NCI-H1105 treated with DMSO at 0.1 percent for 48 hours (cell line): Measurements from ENCODE around the gene SLC15A5.
A peak's percentile ranks its signal among the peaks of the same experiment; 100 is the strongest.

ENCODE experiments used
- DNase-seq: peaks from one replicate; lab custom pipeline; 2025; lab: John Stamatoyannopoulos, UW

The SLC15A5 gene, protein sequence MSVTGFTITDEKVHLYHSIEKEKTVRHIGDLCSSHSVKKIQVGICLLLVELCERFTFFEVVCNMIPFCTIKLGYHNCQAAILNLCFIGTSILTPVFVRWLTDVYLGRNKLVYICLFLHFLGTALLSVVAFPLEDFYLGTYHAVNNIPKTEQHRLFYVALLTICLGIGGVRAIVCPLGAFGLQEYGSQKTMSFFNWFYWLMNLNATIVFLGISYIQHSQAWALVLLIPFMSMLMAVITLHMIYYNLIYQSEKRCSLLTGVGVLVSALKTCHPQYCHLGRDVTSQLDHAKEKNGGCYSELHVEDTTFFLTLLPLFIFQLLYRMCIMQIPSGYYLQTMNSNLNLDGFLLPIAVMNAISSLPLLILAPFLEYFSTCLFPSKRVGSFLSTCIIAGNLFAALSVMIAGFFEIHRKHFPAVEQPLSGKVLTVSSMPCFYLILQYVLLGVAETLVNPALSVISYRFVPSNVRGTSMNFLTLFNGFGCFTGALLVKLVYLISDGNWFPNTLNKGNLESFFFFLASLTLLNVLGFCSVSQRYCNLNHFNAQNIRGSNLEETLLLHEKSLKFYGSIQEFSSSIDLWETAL

DNA sequence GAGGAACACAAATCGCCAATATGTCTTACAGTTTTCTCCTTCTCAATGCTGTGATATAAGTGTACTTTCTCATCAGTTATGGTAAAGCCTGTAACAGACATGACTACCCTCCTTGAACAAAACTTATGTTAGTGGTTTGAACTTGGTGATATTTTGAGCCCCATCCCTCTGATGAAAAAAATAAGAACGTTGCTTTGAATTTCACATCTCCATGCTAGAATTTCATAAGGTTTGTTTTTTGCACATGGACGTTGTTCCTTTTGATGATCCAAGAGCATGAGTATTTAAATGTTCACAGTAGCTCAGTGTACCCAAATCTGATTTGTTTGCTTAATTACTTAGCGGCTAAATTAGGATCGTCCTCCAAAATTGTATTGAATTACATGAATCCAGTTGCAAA is at the start of gene SLC15A5:
SLC15A5 (minus strand) TSS at position 101 of the 400 bp plus-strand sequence; CDS start at position 101, 0 bp downstream.
- no peak for DNase-seq

DNA sequence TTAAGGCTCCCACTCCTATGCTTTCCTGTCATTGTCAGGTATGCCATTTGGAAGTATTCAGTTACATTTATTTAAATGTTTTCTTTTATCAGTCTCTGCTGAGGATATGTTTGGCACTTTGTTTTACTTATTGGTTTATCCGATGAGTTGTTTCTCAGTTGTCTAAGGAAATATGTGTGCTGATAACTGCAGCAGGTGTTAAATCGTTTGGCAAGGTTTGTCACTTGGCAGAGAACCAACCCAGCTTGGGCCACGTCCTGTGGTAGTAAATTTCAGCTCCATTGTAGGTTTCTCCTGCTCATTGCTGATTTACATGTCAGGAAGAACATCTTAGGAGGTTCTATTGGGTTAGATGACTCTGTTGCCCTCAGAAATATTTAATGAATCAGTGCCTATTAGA is 47.9 kb upstream of the SLC15A5 start:
- DNase-seq: peak; percentile 88

DNA sequence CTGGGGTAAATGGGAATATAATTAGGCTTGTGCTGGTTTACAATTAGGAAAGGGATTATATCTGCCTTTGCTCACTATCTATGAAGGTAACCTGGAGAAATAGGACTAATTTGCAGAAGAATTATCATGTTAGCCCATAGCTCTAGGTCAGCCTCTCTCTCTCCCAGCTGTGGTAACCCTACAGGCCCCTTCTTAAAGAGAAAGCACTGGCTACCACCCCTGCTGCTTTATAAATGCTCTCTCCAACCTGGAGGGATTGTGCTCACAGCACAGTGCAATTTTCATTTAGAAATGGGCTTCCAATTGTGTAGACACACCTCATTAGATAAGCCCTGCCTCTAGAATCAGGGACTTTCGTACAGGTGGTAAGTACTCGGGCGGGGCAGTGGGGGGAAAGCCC is 47.3 kb upstream of the SLC15A5 start:
- peak; percentile 55 for DNase-seq

DNA sequence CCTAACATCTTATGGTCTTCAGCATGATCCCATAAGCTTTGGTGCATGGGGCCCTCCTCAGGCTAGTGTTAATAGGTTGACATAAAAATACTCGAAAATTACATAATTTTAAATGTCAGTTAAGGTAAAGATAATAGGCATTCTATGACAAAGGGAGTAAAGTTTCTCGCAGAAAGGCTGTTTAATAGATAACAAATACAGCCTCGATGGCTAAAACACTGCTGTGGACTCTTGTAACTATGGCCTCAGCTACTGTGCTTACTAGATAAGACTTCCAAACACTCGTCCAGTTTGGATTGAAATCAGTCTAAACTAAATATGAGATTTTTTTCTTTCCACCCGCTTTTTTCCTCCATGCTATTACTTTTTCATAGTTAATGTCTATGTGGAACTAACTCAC is 46.8 kb upstream of the SLC15A5 start:
- DNase-seq: no peak

DNA sequence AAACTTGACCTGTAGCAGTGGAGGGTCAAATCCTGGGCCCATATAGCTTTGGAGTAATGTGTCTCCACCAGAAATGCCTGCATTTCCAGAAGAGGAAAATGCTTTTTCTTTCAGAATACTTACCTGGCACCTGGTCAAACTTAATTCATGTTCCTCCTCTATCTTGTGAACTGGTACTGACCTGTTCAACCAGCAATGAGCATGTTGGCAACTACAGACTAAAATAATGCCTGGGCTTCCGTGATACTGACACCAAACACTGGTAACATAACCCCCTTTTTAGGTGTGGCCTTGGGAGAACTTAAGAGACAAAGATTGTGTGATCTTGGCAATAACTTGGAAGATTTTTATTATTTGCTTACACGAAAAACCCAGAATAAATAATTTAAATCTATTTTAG is 46.2 kb upstream of the SLC15A5 start:
- no peak for DNase-seq

DNA sequence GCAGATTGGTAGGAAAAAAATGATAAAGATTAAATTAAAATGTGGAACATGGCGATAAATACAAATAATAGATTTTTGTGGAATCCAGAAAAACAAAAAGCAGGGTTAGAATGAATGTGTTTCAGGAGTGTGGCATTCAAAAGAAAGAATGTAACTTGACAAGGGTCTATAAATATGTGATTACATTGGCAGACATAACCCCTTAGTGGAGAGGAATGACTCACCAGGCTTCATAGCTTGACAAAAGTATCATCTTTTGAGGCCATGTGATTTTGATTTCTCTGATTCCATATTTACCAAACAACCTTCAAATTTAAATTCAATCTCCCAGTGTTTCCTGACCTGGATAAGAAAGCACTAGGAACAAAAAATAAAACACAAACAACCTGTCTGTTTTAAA is 45.5 kb upstream of the SLC15A5 start:
- peak; percentile 2 for DNase-seq

DNA sequence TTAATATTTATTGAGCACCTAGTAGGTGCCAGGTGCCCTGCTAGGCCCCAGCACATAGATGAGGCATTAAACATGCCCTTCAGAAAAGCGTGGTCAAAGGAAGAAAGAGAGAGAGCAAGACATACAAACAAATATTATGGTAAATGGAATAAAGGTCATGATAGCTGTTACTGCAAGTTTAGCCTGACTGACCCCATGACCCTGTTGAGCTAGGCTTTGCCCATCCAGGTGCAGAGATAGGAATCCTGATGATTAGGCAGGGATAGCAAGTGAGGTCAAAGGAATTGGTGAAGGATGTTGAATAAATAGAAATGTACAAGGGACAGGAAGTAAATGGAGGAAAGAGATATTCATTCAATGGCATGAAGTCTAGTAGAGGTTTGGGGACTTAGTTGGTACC is 33.4 kb upstream of the SLC15A5 start:
- DNase-seq: no peak

DNA sequence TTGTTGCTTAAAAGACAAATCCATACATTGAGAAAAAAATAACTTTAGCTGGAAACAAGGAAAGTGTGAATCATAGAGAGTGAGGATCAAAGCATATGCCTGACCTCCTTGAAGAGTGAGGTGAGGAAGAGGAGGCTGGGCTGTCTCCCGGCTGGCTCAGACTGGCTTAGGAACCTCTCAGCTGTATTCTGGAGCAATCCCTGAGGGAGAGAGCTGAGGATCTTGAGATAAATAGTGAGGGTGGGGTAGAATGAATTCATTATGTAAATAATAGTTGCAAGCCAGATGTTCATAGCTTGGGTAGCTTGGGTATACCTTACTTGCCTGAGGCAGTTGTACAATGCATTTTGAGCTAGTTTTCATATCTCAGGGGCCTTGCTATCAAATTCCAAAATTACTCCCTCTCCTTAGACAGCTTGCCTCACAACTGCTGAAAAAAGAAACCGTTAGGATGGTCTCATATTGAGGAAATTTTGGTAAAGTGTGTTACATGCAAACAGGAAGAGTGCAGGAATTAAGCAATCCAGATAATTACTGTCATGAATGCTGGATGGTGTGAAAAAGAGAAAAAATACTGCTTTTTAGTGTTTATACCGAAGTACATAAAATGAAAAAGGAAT is 30.5 kb upstream of the SLC15A5 start:
- no peak for DNase-seq

DNA sequence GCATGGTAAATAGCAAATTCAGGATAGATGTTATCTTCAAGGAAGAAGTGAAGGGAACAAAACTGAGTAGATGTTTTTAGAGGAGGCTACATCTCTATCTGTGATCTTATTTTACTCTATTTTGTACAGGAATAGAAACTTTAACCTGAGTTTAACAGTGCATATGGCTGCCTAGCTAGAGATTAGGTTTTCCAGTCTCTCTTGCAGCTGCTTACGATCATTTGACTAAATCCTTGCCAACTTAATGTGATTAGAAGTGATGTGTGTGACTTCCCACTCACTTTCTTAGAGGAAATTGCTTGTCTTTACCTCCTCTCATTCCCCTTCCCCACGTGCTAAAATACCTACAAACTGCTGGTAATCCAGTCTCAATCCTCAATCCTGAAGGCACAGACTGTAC is 26.5 kb upstream of the SLC15A5 start:
- DNase-seq: no peak

DNA sequence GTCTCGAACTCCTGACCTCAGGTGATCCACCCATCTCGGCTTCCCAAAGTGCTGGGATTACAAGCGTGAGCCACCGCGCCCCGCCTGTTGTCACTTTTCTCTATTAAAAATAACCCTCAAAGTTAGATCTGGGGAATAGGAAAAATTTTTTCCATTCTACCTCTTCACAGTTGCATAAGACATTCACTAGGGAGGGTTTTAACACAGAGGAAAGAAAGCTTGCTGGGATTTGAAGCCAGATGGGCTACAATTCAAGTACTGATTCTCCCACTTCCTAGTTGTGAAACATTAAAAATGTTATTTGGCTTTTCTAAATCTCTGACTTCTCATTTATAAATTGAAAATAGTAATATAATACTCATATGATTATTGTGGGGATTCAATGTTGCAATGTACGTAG is 23.3 kb upstream of the SLC15A5 start:
- DNase-seq: no peak

DNA sequence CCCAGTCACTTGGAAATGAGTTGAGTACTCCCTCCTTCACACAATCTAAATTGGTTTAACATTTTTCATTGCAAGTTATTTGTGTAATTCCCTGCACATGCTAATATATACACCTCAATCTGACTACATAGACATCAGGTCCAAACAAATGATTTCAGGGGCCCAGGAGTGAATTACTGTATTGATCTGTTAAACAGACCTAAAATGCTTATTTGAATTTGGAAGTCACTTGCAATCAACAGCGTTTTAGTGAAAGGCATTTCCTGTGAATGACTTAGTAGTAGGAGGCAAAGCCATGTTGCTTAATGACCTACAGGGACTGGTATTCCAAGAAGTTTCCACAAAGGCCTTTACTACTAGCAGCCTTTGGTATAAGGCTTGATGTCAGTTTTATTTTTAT is 22.6 kb upstream of the SLC15A5 start:
- DNase-seq: no peak

DNA sequence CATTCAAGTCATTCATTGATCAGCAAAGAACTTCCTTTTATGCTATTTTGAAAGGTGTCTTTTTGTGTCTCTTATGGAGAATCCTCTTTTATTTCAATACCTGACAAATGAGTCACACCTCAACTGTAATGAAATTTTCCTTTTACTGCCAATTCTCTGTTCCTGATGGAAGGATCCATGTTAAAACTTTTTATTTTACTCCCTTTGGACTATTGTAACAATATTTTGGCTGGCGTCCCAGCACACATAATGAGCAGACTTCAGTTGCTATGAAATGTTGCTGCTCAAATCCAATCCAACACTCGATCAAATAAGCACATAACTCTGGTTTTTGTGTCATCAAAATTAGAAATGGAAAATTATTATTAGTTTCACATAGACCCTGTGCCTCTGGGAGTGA is 21.9 kb upstream of the SLC15A5 start:
- DNase-seq: no peak

DNA sequence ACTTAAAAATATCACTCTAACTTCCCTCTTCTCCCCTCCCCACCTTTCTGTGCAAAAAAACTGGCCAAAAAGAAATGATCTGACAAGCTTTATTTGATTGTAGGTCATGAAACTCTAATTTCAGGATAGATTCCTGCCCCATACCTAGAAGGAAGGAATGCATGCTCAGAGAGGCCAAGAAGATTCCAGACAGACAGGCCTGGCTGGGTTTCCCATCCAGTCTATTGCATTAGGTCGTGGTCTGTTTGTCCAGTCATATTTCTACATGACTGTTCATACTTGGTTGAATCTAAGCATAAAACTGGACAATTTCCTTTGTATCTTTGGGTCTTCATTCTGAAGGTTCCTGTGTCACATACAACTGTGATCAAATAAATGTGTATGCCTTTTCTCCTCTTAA is 20.0 kb upstream of the SLC15A5 start:
- DNase-seq: no peak

DNA sequence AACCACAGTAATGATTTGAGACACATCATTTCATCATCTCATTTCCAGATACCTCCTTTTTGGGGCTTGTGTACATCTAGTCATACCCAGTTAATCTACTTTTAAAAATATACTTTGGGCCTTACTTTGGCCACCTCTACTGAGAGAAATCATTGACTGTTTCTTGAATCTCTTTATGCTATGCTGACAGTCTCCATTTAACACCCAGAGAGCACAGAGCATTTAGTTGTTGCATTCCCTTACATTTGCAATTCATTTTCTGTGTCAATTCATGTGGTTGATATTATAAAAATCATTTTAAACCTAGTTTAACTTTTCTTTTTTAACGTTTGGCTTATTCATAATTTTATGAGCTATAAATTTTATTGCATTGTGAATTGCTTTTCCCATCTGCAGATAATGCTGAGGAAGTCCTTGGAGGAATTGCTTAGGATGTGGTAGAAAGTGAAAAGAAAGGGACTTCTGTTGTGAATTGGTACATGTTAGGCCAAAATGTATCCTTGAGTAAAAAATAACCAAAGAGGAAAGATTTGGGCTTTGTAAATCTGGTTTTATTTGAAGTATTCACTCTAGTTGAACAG is 17.0 kb upstream of the SLC15A5 start:
- DNase-seq: no peak

DNA sequence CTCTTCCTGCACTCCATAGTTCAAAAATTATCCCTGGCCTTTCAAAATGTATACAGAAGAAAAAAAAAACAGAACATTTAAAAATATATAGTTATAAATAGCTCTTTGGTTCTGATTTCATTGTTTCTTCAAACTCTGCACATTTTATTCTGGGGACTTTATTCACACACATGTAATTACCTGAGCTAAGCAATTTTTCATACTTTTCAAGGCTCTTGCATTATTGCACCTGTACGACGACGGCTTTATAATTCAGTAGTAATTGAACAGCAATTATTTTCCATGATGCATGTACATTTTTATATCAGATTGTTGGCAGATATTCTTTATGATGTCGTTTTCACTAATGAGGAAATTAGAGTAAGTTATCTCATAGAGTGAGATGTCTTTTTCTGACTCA is 13.5 kb upstream of the SLC15A5 start:
- peak; percentile 32 for DNase-seq

DNA sequence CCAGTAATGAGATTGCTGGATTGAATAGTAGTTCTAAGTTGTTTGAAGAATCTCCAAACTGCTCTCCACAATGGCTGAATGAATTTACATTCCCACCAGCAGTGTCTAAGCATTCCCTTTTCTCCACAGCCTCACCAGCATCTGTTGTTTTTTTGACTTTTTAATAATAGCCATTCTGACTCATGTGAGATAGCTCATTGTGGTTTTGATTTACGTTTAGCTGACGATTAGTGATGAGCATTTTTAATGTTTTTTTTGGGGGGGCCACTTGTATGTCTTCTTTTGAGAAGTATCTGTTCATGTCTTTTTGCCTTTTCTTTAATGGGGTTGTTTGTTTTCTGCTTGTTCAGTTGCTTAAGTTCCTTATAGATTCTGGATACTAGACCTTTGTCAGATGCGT is 8.1 kb upstream of the SLC15A5 start:
- no peak for DNase-seq

DNA sequence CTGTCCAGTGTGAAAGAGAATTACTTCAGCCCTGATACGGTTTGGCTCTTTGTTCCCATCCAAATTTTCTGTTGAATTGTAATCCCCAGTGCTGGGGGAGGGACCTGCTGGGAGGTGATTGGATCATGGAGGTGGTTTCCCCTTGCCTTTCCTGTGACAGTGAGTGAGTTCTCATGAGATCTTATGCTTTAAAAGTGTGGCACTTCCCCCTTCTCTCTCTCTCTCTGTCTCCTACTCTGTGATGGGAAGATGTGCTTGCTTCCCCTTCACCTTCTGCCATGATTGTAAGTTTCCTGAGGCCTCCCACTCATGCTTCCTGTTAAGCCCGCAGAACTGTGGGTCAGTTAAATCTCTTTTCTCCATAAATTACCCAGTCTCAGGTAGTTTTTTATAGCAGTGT is 5.5 kb upstream of the SLC15A5 start:
- DNase-seq: no peak

DNA sequence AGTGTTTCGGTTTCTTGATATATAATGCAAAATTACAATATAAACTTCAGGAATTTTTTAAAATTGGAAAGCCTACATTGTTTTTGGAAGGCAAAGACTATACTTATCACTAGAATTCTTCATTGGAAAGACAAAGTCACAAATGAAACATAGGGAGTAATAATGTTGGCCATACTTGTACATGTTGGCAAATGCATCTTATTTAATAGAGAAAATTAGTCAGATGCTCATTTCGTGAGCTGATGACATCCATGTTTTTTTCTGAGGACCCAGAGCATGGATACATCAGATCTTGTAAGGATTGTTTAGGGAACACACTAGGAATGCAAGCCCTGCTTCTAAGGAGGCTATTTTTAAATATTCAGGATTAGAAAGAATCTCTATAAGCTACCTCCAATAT is 4.6 kb upstream of the SLC15A5 start:
- no peak for DNase-seq

DNA sequence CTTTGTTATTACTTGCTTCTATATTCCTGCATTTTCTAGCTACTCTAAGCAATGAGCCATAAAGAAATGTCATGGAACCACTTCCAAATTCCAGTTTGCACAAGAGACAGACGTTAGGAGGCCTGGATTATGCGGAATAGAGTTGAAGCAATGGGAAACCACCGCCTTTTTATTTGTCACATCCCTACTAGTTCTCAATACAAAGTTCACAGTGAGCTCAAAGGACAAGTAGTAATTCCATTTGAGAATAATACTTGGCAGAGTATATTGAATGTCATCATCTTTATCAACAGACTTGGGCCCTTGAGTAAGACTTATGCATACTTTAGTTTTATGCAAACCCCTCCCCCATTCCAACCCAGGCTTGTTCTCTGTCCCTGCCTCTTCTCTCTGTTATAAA is 3.7 kb upstream of the SLC15A5 start:
- DNase-seq: no peak

DNA sequence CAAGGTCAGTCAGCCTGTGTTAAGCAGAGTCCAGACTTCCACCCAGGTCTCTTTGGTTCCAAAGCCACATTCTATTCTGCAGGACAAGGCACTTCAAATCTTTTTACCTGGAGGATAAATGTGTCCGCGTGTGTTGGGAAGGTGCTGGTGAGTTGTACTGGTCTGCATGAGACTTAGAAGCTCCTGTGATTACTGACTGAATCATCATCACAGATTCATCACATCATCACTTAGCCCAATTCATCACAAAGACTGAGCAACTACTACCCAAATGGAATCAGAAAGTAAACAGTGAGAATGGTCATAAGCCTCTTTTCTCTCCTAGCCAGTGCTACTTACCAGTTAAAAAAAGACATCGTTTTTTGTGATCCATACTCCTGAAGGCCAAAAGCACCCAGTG is 5.3 kb downstream of the SLC15A5 start:
- no peak for DNase-seq

DNA sequence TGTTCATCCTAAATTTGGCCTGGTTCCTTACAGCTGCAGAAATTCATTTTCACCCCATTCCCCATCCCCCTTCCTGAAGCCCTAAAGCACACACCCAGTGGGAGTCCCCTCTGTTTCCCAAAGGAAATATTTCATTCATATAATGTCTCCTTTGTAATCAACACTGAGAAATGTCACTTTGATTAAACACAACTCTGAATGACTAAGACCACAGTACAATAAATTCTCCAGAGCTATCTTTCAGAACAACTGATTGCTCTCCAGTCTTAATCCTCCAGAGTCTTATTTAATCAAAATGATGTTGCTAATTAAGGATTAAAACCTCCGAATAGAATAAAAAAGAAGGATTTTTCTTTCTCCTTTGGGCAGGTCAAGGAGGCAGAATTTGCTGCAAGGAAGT is 6.4 kb downstream of the SLC15A5 start:
- DNase-seq: no peak

DNA sequence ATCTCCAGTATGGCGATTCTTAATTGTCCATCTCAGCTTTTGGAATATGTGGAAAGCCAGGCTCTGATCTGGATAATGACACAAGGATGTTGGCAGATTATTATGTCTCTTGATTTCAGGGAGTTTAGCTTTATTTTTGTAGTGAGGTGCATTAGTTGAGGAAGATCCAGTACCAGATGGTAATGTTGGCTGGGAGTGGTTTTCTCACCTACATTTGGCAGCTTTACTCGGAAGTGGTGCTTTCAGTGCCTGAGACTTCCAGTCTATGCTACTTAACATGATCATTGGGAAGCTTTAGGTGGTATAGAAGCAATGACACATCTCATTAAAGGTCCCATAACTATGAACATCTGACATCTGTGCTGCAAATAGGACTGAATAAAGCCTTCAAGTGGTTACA is 7.5 kb downstream of the SLC15A5 start:
- no peak for DNase-seq

DNA sequence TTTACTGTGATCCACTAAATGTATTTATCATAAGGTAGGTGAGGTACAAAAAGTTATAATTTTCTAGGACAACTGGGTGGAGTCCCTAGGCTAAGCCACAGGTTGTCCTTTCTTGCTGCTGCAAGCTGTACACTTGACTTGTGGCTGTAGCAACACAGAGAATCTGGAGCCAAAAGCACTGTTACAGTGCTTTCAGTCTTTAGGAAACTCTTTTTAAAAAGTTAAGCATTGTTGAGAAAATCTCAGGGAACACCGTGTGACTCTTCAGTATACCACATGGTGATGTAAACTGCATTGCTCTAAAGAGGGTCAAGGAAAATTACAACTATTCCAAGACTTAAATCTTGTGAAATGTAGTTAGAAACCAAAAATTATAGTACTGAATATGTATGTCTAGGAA is 11.4 kb downstream of the SLC15A5 start:
- no peak for DNase-seq
